ENCODE data around the gene TBX21.
"Not testable (repeated sequence)": the region's sequence is repeated elsewhere in the genome, so short reads cannot be mapped to it uniquely, and the experiment has no call there.

Gene TBX21

DNA sequence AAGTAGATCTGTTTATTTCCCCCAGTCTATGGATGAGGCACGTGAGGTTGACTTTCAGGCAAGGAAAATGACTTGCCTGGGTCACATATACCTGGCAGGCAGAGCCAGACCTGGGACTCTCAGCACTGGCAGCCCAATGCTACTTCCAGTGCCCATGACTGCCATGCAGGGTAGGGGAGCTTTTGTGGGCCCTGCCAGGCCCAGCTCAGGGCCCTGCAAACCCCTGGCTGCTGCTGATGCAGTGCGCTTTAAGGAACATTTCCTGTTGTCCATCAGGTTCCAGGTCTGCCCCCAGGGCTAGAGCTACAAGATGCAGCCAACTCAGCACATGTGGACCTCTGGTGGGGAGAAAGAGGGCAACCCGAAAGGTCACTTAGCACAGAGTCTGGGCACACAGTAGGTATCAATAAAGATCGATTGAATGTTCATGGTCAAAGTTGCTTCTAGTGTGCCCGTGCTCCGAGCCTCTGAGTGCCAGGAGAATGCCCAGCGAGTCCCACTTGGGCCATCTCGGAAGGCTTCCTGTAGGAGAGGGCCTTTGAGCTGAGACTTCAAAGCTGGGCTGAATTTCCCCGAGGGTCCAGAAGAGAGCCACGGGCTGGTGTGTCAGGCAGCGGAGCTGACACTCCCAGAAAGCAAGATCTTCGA lies 513 bp upstream of the TBX21 start:
- no peak for DNase-seq (ENCODE audit: low read depth)

DNA sequence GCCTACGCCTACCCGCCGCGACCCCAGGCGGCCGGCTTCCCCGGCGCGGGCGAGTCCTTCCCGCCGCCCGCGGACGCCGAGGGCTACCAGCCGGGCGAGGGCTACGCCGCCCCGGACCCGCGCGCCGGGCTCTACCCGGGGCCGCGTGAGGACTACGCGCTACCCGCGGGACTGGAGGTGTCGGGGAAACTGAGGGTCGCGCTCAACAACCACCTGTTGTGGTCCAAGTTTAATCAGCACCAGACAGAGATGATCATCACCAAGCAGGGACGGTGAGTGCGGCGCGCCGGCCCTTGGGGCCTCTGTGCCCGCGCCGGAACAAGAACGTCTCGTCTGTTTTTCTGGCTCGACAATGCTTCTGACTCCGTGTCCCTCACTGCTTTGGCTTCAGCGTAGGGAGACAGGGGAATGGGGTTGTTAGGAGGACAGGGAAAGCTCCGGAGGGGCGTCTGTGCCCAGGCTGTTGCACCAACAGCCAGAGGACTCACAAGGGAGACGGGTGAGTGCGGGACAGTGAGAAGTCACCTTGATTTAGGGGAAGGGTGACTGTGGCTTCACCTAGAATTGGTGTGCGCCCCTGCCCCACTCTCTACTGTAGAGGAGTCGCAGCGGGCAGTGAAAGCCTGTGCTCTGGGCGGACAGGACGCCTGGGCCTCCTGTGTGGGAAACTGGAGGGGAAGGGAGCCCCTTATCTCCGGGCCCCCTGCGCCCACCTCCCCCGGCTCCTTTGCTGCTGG lies 806 bp downstream of the TBX21 start:
- no peak for DNase-seq (ENCODE audit: low read depth)

DNA sequence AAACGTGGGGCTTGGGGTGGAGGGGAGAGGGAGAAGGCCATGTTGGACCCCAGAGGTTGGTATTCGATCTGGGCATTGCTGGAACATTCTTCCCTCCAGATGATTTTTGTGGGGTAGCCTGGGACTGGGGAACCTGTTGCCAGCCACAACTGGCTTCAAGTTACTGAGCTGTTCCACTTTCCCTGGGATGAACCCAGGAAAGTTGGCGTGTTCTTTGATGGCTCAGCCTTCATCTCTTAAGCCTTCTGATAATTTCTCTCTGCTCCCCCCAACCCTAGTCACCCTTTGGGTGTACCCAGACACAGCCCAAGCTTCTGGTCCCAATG lies 2.1 kb downstream of the TBX21 start:
- DNase-seq (ENCODE audit: low read depth): no peak

- DNase-seq (ENCODE audit: low read depth): no peak
Observed at GRCh38 chr17:47735536-47736011, 2.5 kb downstream of the TBX21 start.

DNA sequence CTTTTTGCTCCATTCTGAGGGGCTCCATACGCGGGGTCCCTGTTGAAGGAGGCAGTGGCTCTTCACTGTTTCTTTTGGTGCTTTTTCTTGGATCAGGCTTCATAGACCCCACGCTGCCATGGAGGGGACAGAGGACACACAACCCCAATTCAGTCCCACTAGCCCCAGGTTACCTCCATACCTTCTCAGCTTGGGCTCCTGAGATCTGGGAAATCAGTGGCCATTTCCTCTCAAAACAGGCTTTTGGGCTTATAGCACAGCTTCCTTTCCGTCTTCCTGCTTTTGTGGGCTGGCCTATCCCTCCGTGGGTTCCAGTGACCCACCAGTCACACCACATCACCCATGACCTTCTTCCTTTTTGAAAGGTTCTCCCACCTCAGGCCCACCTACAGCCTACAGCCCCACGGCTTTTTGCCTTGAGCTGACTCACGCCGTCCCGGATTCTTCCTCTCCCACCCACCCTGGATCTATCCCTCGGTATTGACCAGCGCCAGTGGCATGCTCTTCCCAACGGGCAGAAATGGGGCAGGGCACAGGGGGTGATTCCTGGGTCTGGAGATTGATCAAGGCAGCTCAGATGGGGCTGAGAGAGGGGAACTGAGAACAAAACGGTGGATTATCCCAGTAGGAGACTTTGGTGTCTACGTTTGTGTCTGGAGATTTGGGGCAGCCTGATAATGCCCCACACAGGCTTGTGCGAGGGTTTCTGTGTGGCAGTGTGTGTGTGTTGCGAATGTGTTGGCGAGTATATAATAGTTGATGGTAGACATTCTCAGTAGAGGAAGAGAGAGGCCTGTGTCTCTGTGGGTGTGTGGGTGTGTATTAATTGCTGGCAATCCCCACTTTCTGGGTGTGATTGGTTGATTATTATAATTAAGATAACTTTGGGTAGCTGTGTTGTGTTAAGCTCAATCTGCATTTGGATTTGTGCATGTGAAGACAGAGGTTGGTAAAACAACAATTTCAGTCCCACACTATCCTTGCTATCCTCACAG lies 3.8 kb downstream of the TBX21 start:
- no peak for DNase-seq (ENCODE audit: low read depth)

DNA sequence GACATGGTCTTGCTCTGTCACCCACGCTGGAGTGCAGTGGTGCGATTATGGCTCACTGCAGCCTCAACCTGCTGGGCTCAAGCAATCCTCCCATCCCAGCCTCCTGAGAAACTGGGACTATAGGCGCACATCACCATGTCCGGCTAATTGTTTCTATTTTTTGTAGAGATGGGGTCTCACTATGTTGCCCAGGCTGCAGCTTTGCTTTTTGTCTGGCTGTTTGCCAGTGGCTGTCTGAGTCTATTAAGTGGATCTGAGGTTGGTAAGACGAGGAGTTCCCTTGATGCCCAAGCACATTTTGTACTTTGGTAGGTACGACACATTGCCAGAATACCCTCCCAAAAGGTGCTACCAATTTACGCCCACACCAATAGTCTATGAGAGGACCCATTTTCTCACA lies 5.1 kb downstream of the TBX21 start:
- no peak for DNase-seq (ENCODE audit: low read depth)

DNA sequence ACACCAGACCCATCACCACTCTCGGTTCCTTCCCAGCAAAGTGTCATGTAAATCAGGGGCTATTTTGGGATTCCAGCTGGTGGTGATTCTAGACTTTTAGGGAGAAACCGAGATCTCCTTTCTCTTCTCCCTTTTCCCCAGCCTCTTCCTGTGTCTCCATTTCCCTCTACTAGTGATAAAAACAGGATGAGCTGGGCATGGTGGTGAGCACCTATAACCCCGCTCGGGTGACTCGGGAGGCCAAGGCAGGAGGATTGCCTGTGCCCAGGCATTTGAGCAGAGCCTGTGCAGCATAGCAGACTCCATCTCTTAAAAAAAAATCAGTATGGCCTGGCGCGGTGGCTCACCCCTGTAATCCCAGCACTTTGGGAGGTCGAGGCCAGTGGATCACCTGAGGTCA lies 6.1 kb downstream of the TBX21 start:
- no peak for DNase-seq (ENCODE audit: low read depth)

GRCh38 chr17:47739945-47740344 lies 6.9 kb downstream of the TBX21 start:
- DNase-seq (ENCODE audit: low read depth): not testable (repeated sequence)

- no peak for DNase-seq (ENCODE audit: low read depth)
Observed at GRCh38 chr17:47741109-47741792, 8.2 kb downstream of the TBX21 start.

GRCh38 chr17:47741793-47742145 lies 8.7 kb downstream of the TBX21 start:
- no peak for DNase-seq (ENCODE audit: low read depth)

- peak; percentile 17 for DNase-seq (ENCODE audit: low read depth)
Observed at GRCh38 chr17:47742319-47743181, 9.5 kb downstream of the TBX21 start.

GRCh38 chr17:47744168-47745036 lies 11.4 kb downstream of the TBX21 start:
- DNase-seq (ENCODE audit: low read depth): no peak

- DNase-seq (ENCODE audit: low read depth): no peak
Observed at GRCh38 chr17:47745037-47745380, 12.0 kb downstream of the TBX21 start.

GRCh38 chr17:47751471-47751870 lies 18.4 kb downstream of the TBX21 start:
- no peak for DNase-seq (ENCODE audit: low read depth)

GRCh38 chr17:47757386-47757785 lies 24.4 kb downstream of the TBX21 start:
- no peak for DNase-seq (ENCODE audit: low read depth)

GRCh38 chr17:47760409-47761140 lies 27.5 kb downstream of the TBX21 start:
- no peak for DNase-seq (ENCODE audit: low read depth)

DNA sequence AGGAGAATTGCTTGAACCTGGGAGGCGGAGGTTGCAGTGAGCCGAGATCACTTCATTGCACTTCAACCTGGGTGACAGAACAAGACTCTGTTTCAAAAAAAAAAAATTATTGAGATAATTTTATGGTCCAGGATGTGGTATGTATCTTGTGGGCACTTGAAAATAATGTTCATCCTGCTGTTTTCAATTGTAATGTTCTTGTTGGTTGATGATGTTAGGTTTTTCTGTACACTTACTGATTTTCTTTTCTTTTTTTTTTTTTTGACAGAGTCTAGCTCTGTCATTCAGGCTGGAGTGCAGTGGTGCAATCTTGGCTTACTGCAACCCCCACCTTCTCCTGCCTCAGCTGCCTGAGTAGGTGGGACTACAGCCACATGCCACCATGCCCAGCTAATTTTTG lies 29.7 kb downstream of the TBX21 start:
- DNase-seq (ENCODE audit: low read depth): no peak

DNA sequence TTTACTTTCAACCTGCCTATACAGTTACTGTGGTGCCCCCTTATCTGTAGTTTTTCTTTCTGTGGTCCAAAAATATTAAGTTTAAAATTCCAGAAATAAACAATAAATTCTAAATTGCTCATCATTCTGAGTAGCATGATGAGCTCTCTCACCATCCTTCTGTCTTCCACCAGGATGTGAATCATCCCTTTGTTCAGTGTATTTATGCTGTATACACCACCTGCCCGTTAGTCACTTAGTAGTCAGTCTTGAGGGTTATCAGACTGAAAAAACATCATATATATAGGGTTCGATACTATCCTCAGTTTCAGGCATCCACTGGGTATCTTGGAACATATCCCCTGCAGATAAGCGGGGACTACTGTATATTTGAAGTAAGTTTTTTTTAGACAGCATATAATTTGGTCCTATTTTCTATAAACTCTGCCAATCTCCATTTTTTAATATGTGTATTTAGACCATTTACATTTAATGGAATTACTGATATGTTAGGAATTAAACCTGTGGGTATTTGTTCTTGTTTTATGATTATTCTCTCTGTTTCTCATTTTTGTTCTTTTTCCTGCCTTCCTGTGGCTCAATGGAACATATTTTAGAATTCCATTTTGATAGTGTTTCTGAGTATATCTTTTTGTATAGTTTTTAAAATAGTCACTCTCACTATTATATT lies 31.0 kb downstream of the TBX21 start:
- DNase-seq (ENCODE audit: low read depth): no peak

DNA sequence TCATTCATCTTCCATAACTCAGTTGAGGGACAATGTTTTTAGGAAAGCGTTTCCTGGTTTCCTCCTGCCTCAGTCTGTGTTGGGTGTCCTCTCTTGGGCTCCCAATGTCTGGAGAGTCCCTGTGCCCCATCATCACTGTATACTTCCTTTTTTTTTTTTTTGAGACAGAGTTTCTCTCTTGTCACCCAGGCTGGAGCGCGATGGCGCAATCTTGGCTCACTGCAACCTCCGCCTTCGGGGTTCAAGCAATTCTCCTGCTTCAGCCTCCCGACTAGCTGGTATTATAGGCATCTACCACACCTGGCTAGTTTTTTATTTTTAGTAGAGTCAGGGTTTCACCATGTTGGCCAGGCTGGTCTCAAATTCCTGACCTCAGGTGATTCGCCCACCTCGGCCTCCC lies 40.6 kb downstream of the TBX21 start:
- DNase-seq (ENCODE audit: low read depth): not testable (repeated sequence)

Data from EH (cell line).